Caki2 (cell line): ENCODE data around the gene HLA-E. TPM values are rescaled to one million over a fixed set of nuclear protein-coding genes. Genes with fewer than 3 reads are reported as not detected.
"Not testable (repeated sequence)": the region's sequence is repeated elsewhere in the genome, so short reads cannot be mapped to it uniquely, and the experiment has no call there.

Source experiments
- DNase-seq: peaks from one replicate; pipeline ENCODE4 v3.0.0-alpha.2; 2015; ENCODE audit warnings: low read depth
- in situ Hi-C: cut with HindIII; loops from 2 replicates; pipeline ENCODE4 v1.10.0; 2016; ENCODE audit warnings: low sequenced_read_pairs, low pct_unique_long_range_greater_than_20kb, mixed read lengths
- total RNA-seq: library from RNA; depleted of rRNA; stranded (reverse); fragments of >200 nt; shearing (Covaris generic); gene quantifications from 2 replicates; pipeline ENCODE4 v1.2.3, GENCODE V29; 2014; ENCODE audit warnings: low replicate concordance; rRNA removed

Gene HLA-E
- total RNA-seq, 1 experiment from 2014 or later: 210 TPM

GRCh38 chr6:30520522-30520921 is 31.2 kb downstream of the HLA-E start:
- no peak for DNase-seq
- in situ Hi-C loops: no loop called here

- DNase-seq: peak; percentile 52
- in situ Hi-C loops: not testable (repeated sequence)
These were observed 31.8 kb downstream of the HLA-E start for GRCh38 chr6:30521082-30521481.

- in situ Hi-C loops: not testable (repeated sequence)
- peak; percentile 17 for DNase-seq
These were observed 32.6 kb downstream of the HLA-E start for GRCh38 chr6:30521952-30522351.

- DNase-seq, in situ Hi-C loops: not testable (repeated sequence)
These were observed 37.1 kb downstream of the HLA-E start for GRCh38 chr6:30526444-30526843.

- DNase-seq, in situ Hi-C loops: not testable (repeated sequence)
These were observed 40.1 kb downstream of the HLA-E start for GRCh38 chr6:30529349-30529875.

GRCh38 chr6:30530014-30530413 is 40.7 kb downstream of the HLA-E start:
- peak; percentile 8 for DNase-seq
- in situ Hi-C loops: no loop called here

- no peak for DNase-seq
- in situ Hi-C loops: no loop called here
These were observed 44.4 kb downstream of the HLA-E start for GRCh38 chr6:30533460-30534294.

- in situ Hi-C loops: no loop called here
- no peak for DNase-seq
These were observed 48.6 kb downstream of the HLA-E start for GRCh38 chr6:30537931-30538330.

- in situ Hi-C loops: loop anchor here (5.0 to 10.0 kb wide), 2 partner anchors 39 to 87 kb away; no protein-coding TSS in a partner anchor
- peak; percentile 80 for DNase-seq
These were observed 52.5 kb downstream of the HLA-E start for GRCh38 chr6:30541515-30542403.

- no peak for DNase-seq
- in situ Hi-C loops: loop anchor here (5.0 to 10.0 kb wide), 2 partner anchors 40 to 88 kb away; no protein-coding TSS in a partner anchor
These were observed 53.1 kb downstream of the HLA-E start for GRCh38 chr6:30542404-30542725.

GRCh38 chr6:30542915-30543314 is 53.6 kb downstream of the HLA-E start:
- in situ Hi-C loops: loop anchor here (5.0 to 10.0 kb wide), 2 partner anchors 41 to 88 kb away; no protein-coding TSS in a partner anchor
- no peak for DNase-seq

Other genes starting within 250 kb of the HLA-E start
- 8.9 and 18.7 TPM in 2 replicates for gene TRIM39, start 162.6 kb upstream of the HLA-E start, total RNA-seq
- 47.4 and 120 TPM in 2 replicates for gene RPP21, start 144.4 kb upstream of the HLA-E start, total RNA-seq
- gene GNL1, start 67.0 kb downstream of the HLA-E start, total RNA-seq: 23.5 and 36.9 TPM in 2 replicates
- gene PRR3, start 67.8 kb downstream of the HLA-E start, total RNA-seq: 12.7 TPM in 1 of 2 replicates, not detected in the other
- 29.5 and 30.5 TPM in 2 replicates for gene ABCF1, start 81.9 kb downstream of the HLA-E start, total RNA-seq
- 6.9 and 10.8 TPM in 2 replicates for gene PPP1R10, start 127.7 kb downstream of the HLA-E start, total RNA-seq
- 47.9 and 61.1 TPM in 2 replicates for gene MRPS18B, start 128.3 kb downstream of the HLA-E start, total RNA-seq
- gene ATAT1, start 137.4 kb downstream of the HLA-E start, total RNA-seq: 1.3 and 4.6 TPM in 2 replicates
- gene C6orf136, start 157.6 kb downstream of the HLA-E start, total RNA-seq: 2.6 TPM in 1 of 2 replicates, not detected in the other
- gene DHX16, start 183.5 kb downstream of the HLA-E start, total RNA-seq: 31.4 and 37.5 TPM in 2 replicates
- gene PPP1R18, start 197.1 kb downstream of the HLA-E start, total RNA-seq: 29.9 and 37.7 TPM in 2 replicates
- 2.3 and 16.7 TPM in 2 replicates for gene NRM, start 201.5 kb downstream of the HLA-E start, total RNA-seq
- gene MDC1, start 227.8 kb downstream of the HLA-E start, total RNA-seq: 3.3 and 6.7 TPM in 2 replicates
- gene TUBB, start 230.8 kb downstream of the HLA-E start, total RNA-seq: 538 and 624 TPM in 2 replicates